Measurements from ENCODE around the gene C11orf42.

C11orf42 gene

GRCh38 chr11:6238902-6239301 is 33.5 kb downstream of the C11orf42 start, which contains the start of gene CNGA4:
Gene CNGA4, plus strand, starts transcription at chr11:6239089. Its CDS starts 118 bp downstream, at chr11:6239207.
- H3K4me3 ChIP-seq (ENCODE audit: severe bottlenecking): no peak within 1 kb of the TSS
- H3K4me1 ChIP-seq (ENCODE audit: insufficient read depth, poor library complexity, severe bottlenecking): no peaks in the 10 kb centered on the region
- no peaks in the 10 kb centered on the region for H3K36me3 ChIP-seq (ENCODE audit: low read depth)
- TF ChIP-seq CTCF (IDR thresholded peaks at IDR 0.05; ENCODE audit: poor library complexity, severe bottlenecking): no peak
- no peaks in the 10 kb centered on the region for H3K27me3 ChIP-seq (ENCODE audit: insufficient read depth, poor library complexity, severe bottlenecking)
- no peak for ATAC-seq (ENCODE audit: low read depth)
- no peak within 1 kb of the TSS for H3K27ac ChIP-seq (ENCODE audit: poor library complexity, severe bottlenecking)
- H3K9me3 ChIP-seq (ENCODE audit: severe bottlenecking): no peaks in the 10 kb centered on the region
- no peak for DNase-seq (ENCODE audit: low spot score)

GRCh38 chr11:6240139-6240538 is 34.8 kb downstream of the C11orf42 start:
- no peaks in the 10 kb centered on the region for H3K27me3 ChIP-seq (ENCODE audit: insufficient read depth, poor library complexity, severe bottlenecking)
- H3K36me3 ChIP-seq (ENCODE audit: low read depth): no peaks in the 10 kb centered on the region
- DNase-seq (ENCODE audit: low spot score) (no peak), ATAC-seq (ENCODE audit: low read depth) (no peak)
- no peak overlapping the region for H3K27ac ChIP-seq (ENCODE audit: poor library complexity, severe bottlenecking)
- no peaks in the 10 kb centered on the region for H3K9me3 ChIP-seq (ENCODE audit: severe bottlenecking)
- no peak overlapping the region for H3K4me3 ChIP-seq (ENCODE audit: severe bottlenecking)
- no peak for TF ChIP-seq CTCF (IDR thresholded peaks at IDR 0.05; ENCODE audit: poor library complexity, severe bottlenecking)
- H3K4me1 ChIP-seq (ENCODE audit: insufficient read depth, poor library complexity, severe bottlenecking): no peaks in the 10 kb centered on the region

- Histone ChIP-seq H3K4me3 (ENCODE audit: severe bottlenecking) (no peak overlapping the region), H3K27ac (ENCODE audit: poor library complexity, severe bottlenecking) (no peak overlapping the region), H3K27me3 (ENCODE audit: insufficient read depth, poor library complexity, severe bottlenecking) (no peaks in the 10 kb centered on the region), H3K9me3 (ENCODE audit: severe bottlenecking) (no peaks in the 10 kb centered on the region), H3K4me1 (ENCODE audit: insufficient read depth, poor library complexity, severe bottlenecking) (no peaks in the 10 kb centered on the region), H3K36me3 (ENCODE audit: low read depth) (no peaks in the 10 kb centered on the region)
- ATAC-seq (ENCODE audit: low read depth) (no peak), DNase-seq (ENCODE audit: low spot score) (no peak)
- no peak for TF ChIP-seq CTCF (IDR thresholded peaks at IDR 0.05; ENCODE audit: poor library complexity, severe bottlenecking)
Measured at GRCh38 chr11:6240781-6241180, 35.4 kb downstream of the C11orf42 start.

GRCh38 chr11:6241316-6241715 is 36.0 kb downstream of the C11orf42 start:
- Histone ChIP-seq H3K27ac (ENCODE audit: poor library complexity, severe bottlenecking) (no peak overlapping the region), H3K36me3 (ENCODE audit: low read depth) (no peaks in the 10 kb centered on the region), H3K9me3 (ENCODE audit: severe bottlenecking) (no peaks in the 10 kb centered on the region), H3K4me3 (ENCODE audit: severe bottlenecking) (no peak overlapping the region), H3K27me3 (ENCODE audit: insufficient read depth, poor library complexity, severe bottlenecking) (no peaks in the 10 kb centered on the region), H3K4me1 (ENCODE audit: insufficient read depth, poor library complexity, severe bottlenecking) (no peaks in the 10 kb centered on the region)
- ATAC-seq (ENCODE audit: low read depth) (no peak), DNase-seq (ENCODE audit: low spot score) (no peak)
- TF ChIP-seq CTCF (IDR thresholded peaks at IDR 0.05; ENCODE audit: poor library complexity, severe bottlenecking): no peak

- H3K9me3 ChIP-seq (ENCODE audit: severe bottlenecking): no peaks in the 10 kb centered on the region
- no peak for TF ChIP-seq CTCF (IDR thresholded peaks at IDR 0.05; ENCODE audit: poor library complexity, severe bottlenecking)
- H3K27me3 ChIP-seq (ENCODE audit: insufficient read depth, poor library complexity, severe bottlenecking): no peaks in the 10 kb centered on the region
- H3K36me3 ChIP-seq (ENCODE audit: low read depth): no peaks in the 10 kb centered on the region
- H3K27ac ChIP-seq (ENCODE audit: poor library complexity, severe bottlenecking): no peak overlapping the region
- no peak overlapping the region for H3K4me3 ChIP-seq (ENCODE audit: severe bottlenecking)
- H3K4me1 ChIP-seq (ENCODE audit: insufficient read depth, poor library complexity, severe bottlenecking): no peaks in the 10 kb centered on the region
- DNase-seq (ENCODE audit: low spot score): no peak
- peak; percentile 61 for ATAC-seq (ENCODE audit: low read depth)
Measured at GRCh38 chr11:6245536-6245935, 40.2 kb downstream of the C11orf42 start.
